Neural progenitor cell (in vitro differentiated cells): ENCODE results near the gene NFASC. TPM values are rescaled to one million over a fixed set of nuclear protein-coding genes. Genes with fewer than 3 reads are reported as not detected.

Experiments
- DNase-seq: peaks from one replicate; pipeline ENCODE4 v3.0.0-alpha.2; 2016; ENCODE audit warnings: low spot score
- H2AFZ ChIP-seq: fragments of 200-600 bp; sonication (generic); replicated peaks from 2 replicates; pipeline ENCODE4 v1.6.1; 2016; ENCODE audit warnings: antibody characterized with exemption
- H3F3A ChIP-seq: fragments of 200-600 bp; sonication (generic); 2 replicates; pipeline ENCODE4 v1.6.1; 2016; ENCODE audit warnings: antibody characterized with exemption, low read depth
- H3K27ac ChIP-seq: fragments of 200-600 bp; sonication (generic); 2 replicates; pipeline ENCODE4 v1.5.1; 2016; ENCODE audit warnings: mild to moderate bottlenecking
- H3K27me3 ChIP-seq: fragments of 200-600 bp; sonication (generic); 2 replicates; pipeline ENCODE4 v1.6.1; 2016; ENCODE audit warnings: mild to moderate bottlenecking, moderate library complexity
- H3K36me3 ChIP-seq: fragments of 200-600 bp; sonication (generic); 2 replicates; pipeline ENCODE4 v1.5.1; 2016
- H3K4me1 ChIP-seq: fragments of 200-600 bp; sonication (generic); 2 replicates; pipeline ENCODE4 v1.6.1; 2016; ENCODE audit warnings: mixed run types
- H3K4me2 ChIP-seq: fragments of 200-600 bp; sonication (generic); 2 replicates; pipeline ENCODE4 v1.6.1; 2016
- H3K4me3 ChIP-seq: fragments of 200-600 bp; sonication (generic); 2 replicates; pipeline ENCODE4 v1.5.1; 2016
- H3K79me2 ChIP-seq: fragments of 200-600 bp; sonication (generic); 2 replicates; pipeline ENCODE4 v1.6.1; 2016; ENCODE audit warnings: low read depth
- H3K9ac ChIP-seq: fragments of 200-600 bp; sonication (generic); 2 replicates; pipeline ENCODE4 v1.6.1; 2016
- H3K9me3 ChIP-seq: fragments of 200-600 bp; sonication (generic); 2 replicates; pipeline ENCODE4 v1.5.1; 2016; ENCODE audit warnings: low read depth
- H4K20me1 ChIP-seq: fragments of 200-600 bp; sonication (generic); 2 replicates; pipeline ENCODE4 v1.6.1; 2016; ENCODE audit warnings: low read depth
- H3K27ac Mint-ChIP-seq: 3 replicates; pipeline ENCODE4 v1.8.0; 2021; ENCODE audit warnings: mixed read lengths
- H3K27me3 Mint-ChIP-seq: 2 replicates; pipeline ENCODE4 v1.8.0; 2022; ENCODE audit warnings: low read depth, mild to moderate bottlenecking, inconsistent platforms, moderate library complexity, mixed read lengths; ENCODE audit not compliant: insufficient read depth
- H3K36me3 Mint-ChIP-seq: 3 replicates; pipeline ENCODE4 v1.8.0; 2021; ENCODE audit warnings: mixed read lengths
- H3K4me1 Mint-ChIP-seq: 3 replicates; pipeline ENCODE4 v1.8.0; 2021; ENCODE audit warnings: mixed read lengths
- H3K4me3 Mint-ChIP-seq: 3 replicates; pipeline ENCODE4 v1.8.0; 2021; ENCODE audit warnings: mild to moderate bottlenecking, moderate library complexity, mixed read lengths
- H3K9me3 Mint-ChIP-seq: 3 replicates; pipeline ENCODE4 v1.8.0; 2020; ENCODE audit warnings: mixed read lengths
- EZH2 ChIP-seq: fragments of 200-600 bp; sonication (generic); IDR thresholded peaks from 2 replicates; pipeline ENCODE4 v1.6.1; 2017; ENCODE audit warnings: antibody characterized with exemption, mild to moderate bottlenecking, moderate library complexity
- EZH2phosphoT487 ChIP-seq: fragments of 200-600 bp; sonication (generic); IDR thresholded peaks from 2 replicates; pipeline ENCODE4 v1.6.1; 2017; ENCODE audit warnings: antibody characterized with exemption
- total RNA-seq: library from RNA; depleted of rRNA; stranded (reverse); fragments of >200 nt; gene quantifications from 2 replicates; pipeline ENCODE4 v1.2.3, GENCODE V29; 2015; ENCODE audit warnings: low replicate concordance

NFASC gene
- total RNA-seq, 1 donor from 2014 or later: 2.5 TPM

DNA sequence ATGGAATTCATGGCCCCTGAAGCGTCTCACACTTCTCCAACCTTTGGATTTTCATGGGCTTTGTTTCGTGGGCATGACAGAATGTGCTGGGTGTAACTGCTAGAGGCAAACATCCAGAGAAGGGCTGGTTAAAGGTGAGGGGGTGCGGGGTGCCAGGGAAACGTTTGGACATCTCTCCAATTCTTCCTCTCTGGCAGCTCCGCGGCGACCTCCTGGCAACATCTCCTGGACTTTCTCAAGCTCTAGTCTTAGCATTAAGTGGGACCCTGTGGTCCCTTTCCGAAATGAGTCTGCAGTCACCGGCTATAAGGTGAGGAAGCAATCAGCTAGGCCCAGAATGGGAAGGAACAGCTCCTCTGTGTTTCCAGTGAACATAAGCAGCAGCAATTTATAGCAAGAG lies 201.6 kb downstream of the NFASC start:
- Histone ChIP-seq H3K4me1 (no peaks in the 10 kb centered on the region), H3K27ac (no peak overlapping the region), H2AFZ (no peak overlapping the region), H4K20me1 (no peaks in the 10 kb centered on the region), H3K27me3 (no peaks in the 10 kb centered on the region), H3K79me2 (no peaks in the 10 kb centered on the region), H3K36me3 (no peaks in the 10 kb centered on the region), H3K4me3 (no peak overlapping the region), H3K4me2 (no peak overlapping the region), H3K9ac (no peak overlapping the region), H3F3A (no peaks in the 10 kb centered on the region), H3K9me3 (no peaks in the 10 kb centered on the region)
- no peak for DNase-seq
- Mint-ChIP-seq H3K9me3 (no peaks in the 10 kb centered on the region), H3K27ac (no peak overlapping the region), H3K27me3 (peaks cover 2% of the 10 kb centered on the region), H3K4me1 (peaks cover 11% of the 10 kb centered on the region), H3K4me3 (no peak overlapping the region), H3K36me3 (no peaks in the 10 kb centered on the region)
- TF ChIP-seq EZH2phosphoT487 (no peak), EZH2 (no peak)

Other genes with a start within 250 kb of the NFASC start
- 1.9 and 7.2 TPM in 2 replicates for gene LRRN2, start 185.1 kb upstream of the NFASC start, total RNA-seq
- 8.4 and 12.8 TPM in 2 replicates for gene CNTN2, start 172.3 kb downstream of the NFASC start, total RNA-seq
- 2.1 and 3.3 TPM in 2 replicates for gene TMEM81, start 213.6 kb downstream of the NFASC start, total RNA-seq